HUDEP-2 (cell line): ENCODE data around the gene GBX2.

Experiments used
- DNase-seq, 76 experiments: peaks; one replicate each; lab custom pipeline; 2025; ENCODE audit not compliant: unreplicated experiment in 76 of 76; lab: John Stamatoyannopoulos, UW

Gene GBX2

GRCh38 chr2:236184701-236185100 lies 16.5 kb upstream of the GBX2 start:
- no peak for DNase-seq

- peak in 40 of 76 experiments; percentile 6 to 58 (median 27) for DNase-seq
Observed at GRCh38 chr2:236180831-236181453, 12.8 kb upstream of the GBX2 start.

GRCh38 chr2:236180076-236180816 lies 12.1 kb upstream of the GBX2 start:
- peak in 5 of 76 experiments; percentile 8 to 33 (median 24) for DNase-seq

- no peak for DNase-seq
Observed at GRCh38 chr2:236179236-236180075, 11.3 kb upstream of the GBX2 start.

- DNase-seq: no peak
Observed at GRCh38 chr2:236178890-236179235, 10.7 kb upstream of the GBX2 start.

- peak in 65 of 76 experiments; percentile 5 to 94 (median 55) for DNase-seq
Observed at GRCh38 chr2:236177967-236178889, 10.0 kb upstream of the GBX2 start.

- DNase-seq: peak in 65 of 76 experiments; percentile 12 to 94 (median 62)
Observed at GRCh38 chr2:236177604-236177966, 9.4 kb upstream of the GBX2 start.

GRCh38 chr2:236176951-236177350 lies 8.8 kb upstream of the GBX2 start:
- DNase-seq: no peak

GRCh38 chr2:236176417-236176816 lies 8.2 kb upstream of the GBX2 start:
- DNase-seq: peak in 29 of 76 experiments; percentile 3 to 40 (median 23)

GRCh38 chr2:236175548-236176150 lies 7.5 kb upstream of the GBX2 start:
- DNase-seq: peak in 36 of 76 experiments; percentile 10 to 61 (median 29)

GRCh38 chr2:236173729-236174607 lies 5.8 kb upstream of the GBX2 start:
- DNase-seq: no peak

- no peak for DNase-seq
Observed at GRCh38 chr2:236173036-236173728, 5.0 kb upstream of the GBX2 start.

GRCh38 chr2:236172255-236173035 lies 4.3 kb upstream of the GBX2 start:
- DNase-seq: no peak

- DNase-seq: no peak
Observed at GRCh38 chr2:236171680-236172254, 3.6 kb upstream of the GBX2 start.

- DNase-seq: no peak
Observed at GRCh38 chr2:236171181-236171679, 3.0 kb upstream of the GBX2 start.

- no peak for DNase-seq
Observed at GRCh38 chr2:236170590-236171165, 2.5 kb upstream of the GBX2 start.
